Fibroblast of the aortic adventitia (primary cell): Measurements from ENCODE around the gene ZNF511. TPM values are rescaled to one million over a fixed set of nuclear protein-coding genes. Genes with fewer than 3 reads are reported as not detected.

Source experiments
- DNase-seq: peaks from one replicate; pipeline ENCODE4 v3.0.0-alpha.2; 2010; ENCODE audit warnings: low read depth
- H3K4me3 ChIP-seq: 2 replicates; pipeline ENCODE4 v1.5.1; 2011; ENCODE audit warnings: low read depth, mild to moderate bottlenecking, control low read depth, low read length, moderate library complexity
- CTCF ChIP-seq: IDR thresholded peaks from 2 replicates; pipeline ENCODE4 v1.5.1; 2011; ENCODE audit warnings: mild to moderate bottlenecking, low read length, control low read depth, inconsistent platforms; ENCODE audit not compliant: insufficient read depth
- total RNA-seq: library from RNA; depleted of rRNA; stranded (reverse); fragments of >200 nt; gene quantifications from 2 replicates; pipeline ENCODE4 v1.2.3, GENCODE V29; 2012; ENCODE audit warnings: low replicate concordance

The ZNF511 gene
- total RNA-seq, 1 donor = 22.1 TPM

GRCh38 chr10:133342942-133343341 is 34.2 kb downstream of the ZNF511 start:
- DNase-seq = no peak
- no peak for TF ChIP-seq CTCF
- no peak overlapping the region for H3K4me3 ChIP-seq

DNA sequence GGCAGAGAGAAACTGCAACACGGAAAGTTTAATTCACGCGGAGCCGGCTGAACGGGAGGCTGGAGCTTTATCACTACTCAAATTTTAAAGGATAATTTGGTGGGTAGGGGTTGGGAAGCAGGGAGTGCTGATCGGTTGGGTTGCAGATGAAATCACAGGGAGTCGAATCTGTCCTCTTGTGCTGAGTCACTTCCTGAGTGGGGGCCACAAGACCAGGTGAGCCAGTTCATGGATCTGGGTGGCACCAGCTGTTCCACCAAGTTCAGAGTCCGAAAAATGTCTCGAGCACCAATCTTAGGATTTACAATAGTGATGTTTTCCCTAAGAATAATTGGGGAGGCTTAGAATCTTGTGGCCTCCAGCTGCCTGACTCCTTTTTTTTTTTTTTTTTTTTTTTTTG is 34.8 kb downstream of the ZNF511 start:
- TF ChIP-seq CTCF = no peak
- no peak overlapping the region for H3K4me3 ChIP-seq
- no peak for DNase-seq

DNA sequence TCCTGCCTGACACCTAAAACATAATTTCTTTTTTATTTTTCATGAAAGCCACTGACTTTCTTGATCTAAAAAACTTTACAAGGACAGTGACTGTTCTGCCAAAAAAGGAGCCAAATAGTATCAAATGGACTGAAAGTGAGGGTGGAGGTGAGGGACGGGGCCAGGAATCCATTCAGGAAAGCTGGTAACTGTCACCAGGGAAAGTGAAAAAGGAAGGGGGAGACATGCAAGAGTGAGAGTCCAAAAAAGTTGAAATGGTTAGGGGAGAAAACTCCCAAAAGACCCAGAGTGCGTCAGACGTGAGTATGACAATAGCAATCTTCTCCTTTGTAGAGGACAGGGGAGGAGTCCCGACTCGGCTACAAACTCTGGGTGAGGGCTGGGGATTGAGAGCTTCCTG is 35.5 kb downstream of the ZNF511 start:
- no peak overlapping the region for H3K4me3 ChIP-seq
- no peak for DNase-seq
- TF ChIP-seq CTCF = no peak

DNA sequence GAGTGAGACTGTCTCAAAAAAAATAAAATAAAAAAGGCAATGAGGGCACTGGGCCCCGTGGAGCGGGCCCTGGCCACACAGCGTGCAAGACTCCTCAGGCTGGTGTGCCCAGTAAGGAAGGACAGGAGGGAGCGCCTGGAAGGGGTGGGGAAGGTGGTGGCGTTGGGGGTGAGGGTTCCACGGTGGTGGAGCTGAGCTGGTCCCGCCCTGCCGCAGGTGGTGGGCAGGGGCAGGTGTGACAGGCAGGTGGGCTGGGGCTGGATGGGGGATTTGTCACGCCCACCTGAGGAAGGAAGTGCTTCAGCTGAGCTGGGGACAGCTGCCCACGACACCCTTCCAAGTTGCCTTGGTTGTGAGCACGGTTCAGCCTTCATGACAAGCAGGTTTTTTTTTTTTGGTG is 37.7 kb downstream of the ZNF511 start:
- TF ChIP-seq CTCF = no peak
- no peak for DNase-seq
- no peak overlapping the region for H3K4me3 ChIP-seq

GRCh38 chr10:133347710-133348517 is 39.2 kb downstream of the ZNF511 start:
- DNase-seq = no peak
- no peak for TF ChIP-seq CTCF
- no peak overlapping the region for H3K4me3 ChIP-seq

- no peak for DNase-seq
- TF ChIP-seq CTCF = no peak
- no peak overlapping the region for H3K4me3 ChIP-seq
Observed at GRCh38 chr10:133349160-133349568, 40.5 kb downstream of the ZNF511 start.

- H3K4me3 ChIP-seq = no peak overlapping the region
- no peak for DNase-seq
- TF ChIP-seq CTCF = no peak
Observed at GRCh38 chr10:133349577-133350011, 40.9 kb downstream of the ZNF511 start.
